Activated T-helper 2 cell treated with anti-CD3 and anti-CD28 coated beads, Interferon-gamma antibody, Interleukin-2, Interleukin-4, amounts not matched to agents 10 μg/mL and 5 μg/mL and 100 μg/mL, durations not matched to agents 14 hours and 24 hours and 36 hours (primary cell): ENCODE measurements around the gene PLA2G4E. TPM values are rescaled to one million over a fixed set of nuclear protein-coding genes. Genes with fewer than 3 reads are reported as not detected.
A peak's percentile ranks its signal among the peaks of the same experiment; 100 is the strongest.

Experiments
- DNase-seq: peaks from one replicate; pipeline ENCODE4 v3.0.0; 2021; ENCODE audit warnings: low spot score
- H3K27ac Mint-ChIP-seq: one replicate; pipeline ENCODE4 v1.8.0; 2021; ENCODE audit warnings: mixed read lengths
- H3K27me3 Mint-ChIP-seq: one replicate; pipeline ENCODE4 v1.8.0; 2021; ENCODE audit warnings: low read depth, mixed read lengths
- H3K36me3 Mint-ChIP-seq: one replicate; pipeline ENCODE4 v1.8.0; 2021; ENCODE audit warnings: low read depth, mixed read lengths
- H3K4me1 Mint-ChIP-seq: one replicate; pipeline ENCODE4 v1.8.0; 2021; ENCODE audit warnings: low read depth, mixed read lengths
- H3K4me3 Mint-ChIP-seq: one replicate; pipeline ENCODE4 v1.8.0; 2021; ENCODE audit warnings: low read depth, mild to moderate bottlenecking, moderate library complexity, mixed read lengths
- H3K9me3 Mint-ChIP-seq: one replicate; pipeline ENCODE4 v1.8.0; 2021; ENCODE audit warnings: mixed read lengths
- intact Hi-C: fragments of 100-400 bp; cut with micrococcal nuclease; formaldehyde crosslinking; loops from one replicate; pipeline ENCODE4 v1.15.1; 2023
- total RNA-seq: library from RNA; stranded (reverse); gene quantifications from 2 replicates; pipeline ENCODE4 v1.2.3, GENCODE V29; 2022

PLA2G4E gene
- total RNA-seq, 1 donor from 2014 or later: not detected

- no peak overlapping the region for H3K4me3 Mint-ChIP-seq
- no peak for DNase-seq
- H3K27me3 Mint-ChIP-seq: peaks cover 4% of the 10 kb centered on the region
- peaks cover 14% of the 10 kb centered on the region for H3K4me1 Mint-ChIP-seq
- intact Hi-C loops: no loop called here
- H3K27ac Mint-ChIP-seq: no peak overlapping the region
- no peaks in the 10 kb centered on the region for H3K36me3 Mint-ChIP-seq
- no peaks in the 10 kb centered on the region for H3K9me3 Mint-ChIP-seq
Observed at GRCh38 chr15:41981371-41982132, 39.3 kb downstream of the PLA2G4E start.

GRCh38 chr15:41980654-41981323 is 40.1 kb downstream of the PLA2G4E start:
- H3K4me3 Mint-ChIP-seq: no peak overlapping the region
- DNase-seq: no peak
- peaks cover 14% of the 10 kb centered on the region for H3K4me1 Mint-ChIP-seq
- H3K27ac Mint-ChIP-seq: no peak overlapping the region
- peaks cover 4% of the 10 kb centered on the region for H3K27me3 Mint-ChIP-seq
- H3K9me3 Mint-ChIP-seq: no peaks in the 10 kb centered on the region
- intact Hi-C loops: no loop called here
- no peaks in the 10 kb centered on the region for H3K36me3 Mint-ChIP-seq

- no peak for DNase-seq
Observed at GRCh38 chr15:41979493-41980266, 41.2 kb downstream of the PLA2G4E start.

GRCh38 chr15:41978534-41978933 is 42.3 kb downstream of the PLA2G4E start:
- Mint-ChIP-seq H3K36me3 (no peaks in the 10 kb centered on the region), H3K4me1 (peaks cover 23% of the 10 kb centered on the region)
- intact Hi-C loops: no loop called here

More at GRCh38 chr15:41979493-41980266, 41.2 kb downstream of the PLA2G4E start:
- no peaks in the 10 kb centered on the region for H3K36me3 Mint-ChIP-seq
- H3K27me3 Mint-ChIP-seq: peaks cover 10% of the 10 kb centered on the region
- peaks cover 16% of the 10 kb centered on the region for H3K4me1 Mint-ChIP-seq
- H3K9me3 Mint-ChIP-seq: no peaks in the 10 kb centered on the region
- intact Hi-C loops: no loop called here
- no peak overlapping the region for H3K27ac Mint-ChIP-seq
- no peak overlapping the region for H3K4me3 Mint-ChIP-seq

GRCh38 chr15:41977757-41978383 is 43.0 kb downstream of the PLA2G4E start:
- no peak for DNase-seq
- peaks cover 28% of the 10 kb centered on the region for H3K4me1 Mint-ChIP-seq
- H3K36me3 Mint-ChIP-seq: no peaks in the 10 kb centered on the region
- no peaks in the 10 kb centered on the region for H3K9me3 Mint-ChIP-seq
- peaks cover 16% of the 10 kb centered on the region for H3K27me3 Mint-ChIP-seq
- no peak overlapping the region for H3K4me3 Mint-ChIP-seq
- no peak overlapping the region for H3K27ac Mint-ChIP-seq
- intact Hi-C loops: no loop called here

More at GRCh38 chr15:41978534-41978933, 42.3 kb downstream of the PLA2G4E start:
- peaks cover 16% of the 10 kb centered on the region for H3K27me3 Mint-ChIP-seq
- no peak for DNase-seq
- no peaks in the 10 kb centered on the region for H3K9me3 Mint-ChIP-seq
- H3K4me3 Mint-ChIP-seq: no peak overlapping the region
- H3K27ac Mint-ChIP-seq: no peak overlapping the region

- Mint-ChIP-seq H3K27me3 (peaks cover 16% of the 10 kb centered on the region), H3K4me1 (peaks cover 29% of the 10 kb centered on the region), H3K27ac (no peak overlapping the region), H3K36me3 (no peaks in the 10 kb centered on the region), H3K9me3 (no peaks in the 10 kb centered on the region), H3K4me3 (no peak overlapping the region)
- no peak for DNase-seq
- intact Hi-C loops: no loop called here
Observed at GRCh38 chr15:41975669-41976068, 45.2 kb downstream of the PLA2G4E start.

- H3K4me1 Mint-ChIP-seq: peaks cover 39% of the 10 kb centered on the region
- DNase-seq: no peak
- H3K36me3 Mint-ChIP-seq: peaks cover 3% of the 10 kb centered on the region
- no peak overlapping the region for H3K27ac Mint-ChIP-seq
- peaks cover 12% of the 10 kb centered on the region for H3K27me3 Mint-ChIP-seq
- intact Hi-C loops: loop anchor here (5.0 kb wide), 1 partner anchor 147 kb away; the partner anchor contains the start of gene JMJD7
- H3K4me3 Mint-ChIP-seq: no peak overlapping the region
- no peaks in the 10 kb centered on the region for H3K9me3 Mint-ChIP-seq
Observed at GRCh38 chr15:41974041-41974440, 46.8 kb downstream of the PLA2G4E start.

- Mint-ChIP-seq H3K36me3 (peaks cover 3% of the 10 kb centered on the region), H3K9me3 (no peaks in the 10 kb centered on the region), H3K4me1 (peaks cover 50% of the 10 kb centered on the region), H3K27me3 (peaks cover 12% of the 10 kb centered on the region), H3K4me3 (peak within 1 kb of the TSS; percentile 83), H3K27ac (peak within 1 kb of the TSS; percentile 87)
- intact Hi-C loops: loop anchor here (2.0 to 5.0 kb wide), 2 partner anchors 145 to 480 kb away; partner anchors contain the start of genes ITPKA and JMJD7
- DNase-seq: peak; percentile 94
Observed at GRCh38 chr15:41972253-41973242, 48.3 kb downstream of the PLA2G4E start, which contains the start of gene EHD4. EHD4 (minus strand) TSS chr15:41972557; CDS start chr15:41972494, 63 bp downstream.

- DNase-seq: no peak
- H3K27me3 Mint-ChIP-seq: peaks cover 12% of the 10 kb centered on the region
- intact Hi-C loops: loop anchor here (1.0 to 5.0 kb wide), 6 partner anchors 15 to 479 kb away; partner anchors contain the start of genes ITPKA, JMJD7 and MAPKBP1
- H3K9me3 Mint-ChIP-seq: no peaks in the 10 kb centered on the region
- H3K4me3 Mint-ChIP-seq: peak overlapping the region; percentile 83
- H3K36me3 Mint-ChIP-seq: peaks cover 3% of the 10 kb centered on the region
- H3K4me1 Mint-ChIP-seq: peaks cover 53% of the 10 kb centered on the region
- H3K27ac Mint-ChIP-seq: peak overlapping the region; percentile 87
Observed at GRCh38 chr15:41971895-41972252, 49.0 kb downstream of the PLA2G4E start.

- DNase-seq: peak; percentile 73
- H3K4me1 Mint-ChIP-seq: peaks cover 56% of the 10 kb centered on the region
- H3K36me3 Mint-ChIP-seq: peaks cover 3% of the 10 kb centered on the region
- no peaks in the 10 kb centered on the region for H3K9me3 Mint-ChIP-seq
- peaks cover 12% of the 10 kb centered on the region for H3K27me3 Mint-ChIP-seq
- intact Hi-C loops: loop anchor here (1.0 to 5.0 kb wide), 5 partner anchors 14 to 196 kb away; partner anchors contain the start of genes JMJD7 and MAPKBP1
- peak overlapping the region; percentile 87 for H3K27ac Mint-ChIP-seq
- peak overlapping the region; percentile 83 for H3K4me3 Mint-ChIP-seq
Observed at GRCh38 chr15:41971089-41971894, 49.5 kb downstream of the PLA2G4E start.
